ENCODE results near the gene NAP1L5.

Gene NAP1L5

GRCh38 chr4:88659055-88659889, 38.4 kb downstream of the NAP1L5 start:
- DNase-seq: no peak

DNA sequence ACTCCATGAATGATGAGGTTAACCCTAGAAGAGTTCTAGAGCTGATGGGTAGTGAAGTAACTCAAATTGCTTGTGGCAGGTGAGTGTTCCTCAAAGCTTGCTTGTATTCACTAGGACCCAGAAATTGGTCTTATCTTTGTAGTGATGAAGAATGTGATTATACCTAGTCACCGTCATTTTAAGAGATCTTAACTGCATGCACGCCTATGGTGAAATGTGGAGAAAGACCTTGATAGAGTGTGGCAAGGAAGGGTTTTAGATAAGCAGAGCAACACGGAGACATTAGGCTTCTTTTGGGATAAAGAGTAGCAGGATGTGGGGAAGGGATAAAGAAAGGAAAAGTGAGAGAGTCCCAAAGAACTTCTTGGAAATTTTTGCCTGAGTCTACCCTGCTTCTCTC, 42.4 kb downstream of the NAP1L5 start:
- DNase-seq: no peak

DNA sequence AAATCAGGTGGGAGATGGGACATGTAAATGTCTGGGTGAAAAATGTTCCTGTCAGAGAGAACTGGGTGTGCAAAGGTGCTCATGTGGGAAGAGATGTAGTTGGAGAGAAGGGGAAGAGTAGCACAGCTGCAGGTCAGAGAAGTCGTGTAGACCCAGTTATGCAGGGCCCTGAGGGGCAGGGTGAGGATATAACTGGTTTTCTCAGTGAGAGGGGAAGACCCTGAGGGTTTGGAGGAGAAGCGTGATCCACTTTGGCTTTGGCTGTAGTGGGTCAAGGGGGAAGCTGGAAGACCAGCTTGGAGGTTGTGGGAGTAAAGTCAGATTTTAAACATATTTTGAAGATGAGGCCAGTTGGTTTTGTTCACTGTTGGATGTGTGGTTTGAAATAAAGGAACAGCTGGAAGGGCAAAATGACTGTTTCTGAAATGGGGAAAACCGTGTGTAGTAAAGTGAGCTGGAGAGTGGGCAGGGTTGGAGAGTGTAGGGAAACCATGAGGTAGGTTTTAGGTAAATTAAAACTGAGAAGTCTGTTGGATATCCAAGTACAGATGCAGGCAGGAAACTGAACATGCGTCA, 44.2 kb downstream of the NAP1L5 start:
- DNase-seq: no peak

DNA sequence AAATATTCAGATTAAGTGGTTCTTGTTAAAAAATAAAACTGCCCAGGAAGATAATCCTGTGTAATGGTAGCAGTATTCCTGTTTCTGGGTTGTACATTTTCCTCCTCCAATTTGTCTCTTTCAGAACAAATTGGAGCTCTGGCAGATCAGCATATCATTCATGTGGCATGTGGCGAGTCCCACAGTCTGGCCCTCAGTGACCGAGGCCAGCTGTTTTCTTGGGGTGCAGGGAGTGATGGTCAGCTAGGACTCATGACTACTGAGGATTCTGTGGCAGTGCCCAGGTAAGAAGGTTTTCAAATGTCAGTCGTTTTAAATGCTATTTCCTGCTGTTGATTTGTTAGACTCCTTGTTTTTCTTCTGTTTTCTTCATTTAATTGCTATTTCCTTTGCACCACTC, 47.9 kb downstream of the NAP1L5 start:
- DNase-seq: no peak

- DNase-seq: no peak
Measured at GRCh38 chr4:88646528-88647280, 50.9 kb downstream of the NAP1L5 start.

GRCh38 chr4:88645994-88646393, 51.6 kb downstream of the NAP1L5 start:
- DNase-seq: no peak
